Peyer's patch (tissue), 4 donors: ENCODE data around the gene TMEM186. TPM values are rescaled to one million over a fixed set of nuclear protein-coding genes. Genes with fewer than 3 reads are reported as not detected.

ENCODE experiments used
- DNase-seq, 3 donors: peaks; one replicate each; pipeline ENCODE4 v3.0.0-alpha.2; 2017 to 2019
- H3K27ac ChIP-seq, 4 donors: fragments of 200-600 bp; sonication (generic); one replicate each; pipeline ENCODE4 v1.5.1; 2016 to 2019
- H3K27me3 ChIP-seq, 2 donors: fragments of 200-600 bp; sonication (generic); one replicate each; pipeline ENCODE4 v1.5.1; 2019
- H3K36me3 ChIP-seq, 3 donors: fragments of 200-600 bp; sonication (generic); one replicate each; pipeline ENCODE4 v1.5.1; 2016 to 2019
- H3K4me1 ChIP-seq, 4 donors: fragments of 200-600 bp; sonication (generic); one replicate each; pipeline ENCODE4 v1.5.1; 2016 to 2019
- H3K4me3 ChIP-seq, 4 donors: fragments of 200-600 bp; sonication (generic); 1 replicate in 3 of 4; 2 replicates in 1 of 4; pipeline ENCODE4 v1.5.1; 2016 to 2019; ENCODE audit warnings: mild to moderate bottlenecking in 1 of 4
- H3K9me3 ChIP-seq, 4 donors: fragments of 200-600 bp; sonication (generic); one replicate each; pipeline ENCODE4 v1.5.1; 2016 to 2019; ENCODE audit warnings: mild to moderate bottlenecking in 1 of 4
- CTCF ChIP-seq, 6 experiments: fragments of 450-650 bp in 4 of 6; fragments of 200-600 bp in 2 of 6; sonication (generic) in 1 of 6; IDR thresholded peaks; one replicate each; pipeline ENCODE4 v1.5.1; 2017 to 2019; ENCODE audit warnings: antibody characterized with exemption in 6 of 6, mild to moderate bottlenecking in 3 of 6, moderate library complexity in 1 of 6
- POLR2A ChIP-seq, 2 donors: fragments of 450-650 bp; IDR thresholded peaks; one replicate each; pipeline ENCODE4 v1.5.1; 2017; ENCODE audit warnings: antibody characterized with exemption in 2 of 2, mild to moderate bottlenecking in 2 of 2, moderate library complexity in 2 of 2
- total RNA-seq, 4 donors: library from RNA; depleted of rRNA; stranded (reverse); fragments of >200 nt; gene quantifications; one replicate each; pipeline ENCODE4 v1.1.0, GENCODE V29; 2016

Gene TMEM186
- total RNA-seq, 4 donors from 2014 or later = 2.3 to 5.6 (median 4.9) TPM; not detected in 1

GRCh38 chr16:8763083-8763482 lies 34.4 kb downstream of the TMEM186 start:
- DNase-seq = no peak
- Histone ChIP-seq H3K27ac (no peak overlapping the region), H3K9me3 (no peaks in the 10 kb centered on the region), H3K36me3 (peaks cover 0 to 10% (median 0%) of the 10 kb centered on the region in 3 donors), H3K4me1 (no peaks in the 10 kb centered on the region), H3K4me3 (no peak overlapping the region), H3K27me3 (no peaks in the 10 kb centered on the region)
- TF ChIP-seq CTCF (IDR thresholded peaks at IDR 0.05) = no peak
- TF ChIP-seq POLR2A (IDR thresholded peaks at IDR 0.05) = no peak

GRCh38 chr16:8762254-8762653 lies 35.2 kb downstream of the TMEM186 start:
- Histone ChIP-seq H3K36me3 (peaks cover 0 to 6% (median 0%) of the 10 kb centered on the region in 3 donors), H3K4me1 (no peaks in the 10 kb centered on the region), H3K27me3 (no peaks in the 10 kb centered on the region), H3K4me3 (no peak overlapping the region), H3K27ac (no peak overlapping the region), H3K9me3 (no peaks in the 10 kb centered on the region)
- DNase-seq = no peak
- TF ChIP-seq CTCF (IDR thresholded peaks at IDR 0.05) (no peak), POLR2A (IDR thresholded peaks at IDR 0.05) (no peak)

- Histone ChIP-seq H3K36me3 (no peaks in the 10 kb centered on the region), H3K27me3 (no peaks in the 10 kb centered on the region), H3K4me3 (no peak overlapping the region), H3K9me3 (no peaks in the 10 kb centered on the region), H3K27ac (no peak overlapping the region), H3K4me1 (no peaks in the 10 kb centered on the region)
- TF ChIP-seq POLR2A (IDR thresholded peaks at IDR 0.05) (no peak), CTCF (IDR thresholded peaks at IDR 0.05) (no peak)
- no peak for DNase-seq
These were observed 36.4 kb downstream of the TMEM186 start for GRCh38 chr16:8761078-8761477.

GRCh38 chr16:8760021-8760420 lies 37.4 kb downstream of the TMEM186 start:
- no peaks in the 10 kb centered on the region for H3K27me3 ChIP-seq
- TF ChIP-seq CTCF (IDR thresholded peaks at IDR 0.05) (no peak), POLR2A (IDR thresholded peaks at IDR 0.05) (no peak)
- H3K27ac ChIP-seq = no peak overlapping the region
- no peaks in the 10 kb centered on the region for H3K4me1 ChIP-seq
- H3K36me3 ChIP-seq = no peaks in the 10 kb centered on the region
- H3K9me3 ChIP-seq = no peaks in the 10 kb centered on the region
- no peak overlapping the region for H3K4me3 ChIP-seq
- no peak for DNase-seq

GRCh38 chr16:8758022-8758421 lies 39.4 kb downstream of the TMEM186 start:
- Histone ChIP-seq H3K9me3 (no peaks in the 10 kb centered on the region), H3K4me3 (no peak overlapping the region), H3K27me3 (no peaks in the 10 kb centered on the region), H3K36me3 (no peaks in the 10 kb centered on the region), H3K27ac (no peak overlapping the region), H3K4me1 (no peaks in the 10 kb centered on the region)
- no peak for TF ChIP-seq POLR2A (IDR thresholded peaks at IDR 0.05)
- TF ChIP-seq CTCF (IDR thresholded peaks at IDR 0.05) = no peak
- no peak for DNase-seq

GRCh38 chr16:8756755-8757154 lies 40.7 kb downstream of the TMEM186 start:
- TF ChIP-seq CTCF (IDR thresholded peaks at IDR 0.05) = no peak
- no peak for TF ChIP-seq POLR2A (IDR thresholded peaks at IDR 0.05)
- DNase-seq = no peak
- H3K36me3 ChIP-seq = peaks cover 0 to 3% (median 0%) of the 10 kb centered on the region in 3 donors

More at GRCh38 chr16:8756755-8757154, 40.7 kb downstream of the TMEM186 start:
- no peaks in the 10 kb centered on the region for H3K4me1 ChIP-seq
- no peaks in the 10 kb centered on the region for H3K27me3 ChIP-seq
- no peak overlapping the region for H3K27ac ChIP-seq
- no peaks in the 10 kb centered on the region for H3K9me3 ChIP-seq
- no peak overlapping the region for H3K4me3 ChIP-seq
